Epidermal melanocyte (primary cell): Measurements from ENCODE around the gene ALKBH1.
"Not testable (repeated sequence)": the region's sequence is repeated elsewhere in the genome, so short reads cannot be mapped to it uniquely, and the experiment has no call there.

Experiments used
- DNase-seq: peaks from one replicate; pipeline ENCODE4 v3.0.0; 2011; ENCODE audit warnings: low spot score; ENCODE audit not compliant: insufficient read length

Gene ALKBH1, protein sequence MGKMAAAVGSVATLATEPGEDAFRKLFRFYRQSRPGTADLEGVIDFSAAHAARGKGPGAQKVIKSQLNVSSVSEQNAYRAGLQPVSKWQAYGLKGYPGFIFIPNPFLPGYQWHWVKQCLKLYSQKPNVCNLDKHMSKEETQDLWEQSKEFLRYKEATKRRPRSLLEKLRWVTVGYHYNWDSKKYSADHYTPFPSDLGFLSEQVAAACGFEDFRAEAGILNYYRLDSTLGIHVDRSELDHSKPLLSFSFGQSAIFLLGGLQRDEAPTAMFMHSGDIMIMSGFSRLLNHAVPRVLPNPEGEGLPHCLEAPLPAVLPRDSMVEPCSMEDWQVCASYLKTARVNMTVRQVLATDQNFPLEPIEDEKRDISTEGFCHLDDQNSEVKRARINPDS

DNA sequence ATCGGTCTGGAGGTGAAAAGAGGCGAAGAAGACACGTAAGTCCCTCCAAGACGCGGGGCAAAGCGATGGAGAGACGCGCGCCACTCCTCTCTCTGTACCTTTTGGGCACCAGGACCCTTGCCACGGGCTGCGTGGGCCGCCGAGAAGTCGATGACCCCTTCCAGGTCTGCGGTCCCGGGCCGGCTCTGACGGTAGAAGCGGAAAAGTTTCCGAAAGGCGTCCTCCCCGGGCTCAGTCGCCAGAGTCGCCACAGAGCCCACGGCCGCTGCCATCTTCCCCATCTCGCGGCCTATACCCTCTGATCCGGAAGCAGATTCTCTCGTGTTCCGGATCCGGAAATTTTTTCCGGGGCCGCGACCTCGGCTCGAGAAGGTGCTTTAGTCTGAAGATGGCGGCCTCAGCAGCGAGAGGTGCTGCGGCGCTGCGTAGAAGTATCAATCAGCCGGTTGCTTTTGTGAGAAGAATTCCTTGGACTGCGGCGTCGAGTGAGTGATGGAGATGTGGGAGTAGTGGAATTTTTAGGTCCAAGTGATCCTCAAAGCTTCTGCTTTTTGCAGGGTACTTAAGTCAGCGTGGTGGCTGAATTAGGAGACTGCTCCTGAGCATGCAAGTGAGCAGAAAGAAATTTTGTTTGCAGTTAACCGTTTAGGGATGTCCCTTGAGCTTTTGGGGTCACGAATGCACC is at the start of gene ALKBH1, which contains the start of gene SLIRP:
Gene ALKBH1 (minus strand): TSS at position 300 of the 685 bp plus-strand sequence. CDS start 19 bp downstream, at position 281.
Gene SLIRP (plus strand): TSS at position 380 of the 685 bp plus-strand sequence. CDS start 9 bp downstream, at position 389.
- DNase-seq, result peak; percentile 92

DNA sequence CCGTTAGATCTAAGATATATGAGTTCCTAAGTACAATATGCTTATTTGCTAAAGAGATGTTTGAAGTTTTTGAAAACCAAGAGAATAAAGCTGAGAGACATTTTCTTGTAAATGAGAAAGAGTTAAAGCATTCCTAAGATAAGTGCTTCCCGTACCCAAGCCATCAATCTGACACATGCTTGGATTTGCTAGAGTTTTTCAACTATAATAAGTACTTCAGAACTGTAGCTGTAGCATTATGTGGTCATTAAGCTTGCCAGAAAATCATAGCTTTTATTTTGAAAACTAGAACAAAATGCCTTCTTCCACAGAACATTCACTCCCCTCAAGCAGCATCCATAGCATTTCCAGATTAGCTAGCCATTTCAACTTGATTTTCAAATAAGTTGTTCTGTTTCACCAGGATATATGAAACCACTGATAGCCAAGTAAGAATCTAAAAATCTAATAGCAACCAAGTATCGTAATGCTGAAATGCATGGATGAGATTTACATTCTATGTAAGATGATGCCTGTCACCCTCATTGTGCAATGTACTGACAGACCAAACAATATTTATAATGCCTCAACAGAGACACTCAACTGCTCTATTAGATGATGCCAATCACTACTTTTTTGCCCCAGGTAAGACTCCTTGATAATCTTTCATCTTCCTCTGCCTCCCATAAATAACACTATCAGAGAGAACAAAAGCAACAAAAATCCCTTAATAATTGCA is 45.1 kb upstream of the ALKBH1 start:
- no peak for DNase-seq

DNA sequence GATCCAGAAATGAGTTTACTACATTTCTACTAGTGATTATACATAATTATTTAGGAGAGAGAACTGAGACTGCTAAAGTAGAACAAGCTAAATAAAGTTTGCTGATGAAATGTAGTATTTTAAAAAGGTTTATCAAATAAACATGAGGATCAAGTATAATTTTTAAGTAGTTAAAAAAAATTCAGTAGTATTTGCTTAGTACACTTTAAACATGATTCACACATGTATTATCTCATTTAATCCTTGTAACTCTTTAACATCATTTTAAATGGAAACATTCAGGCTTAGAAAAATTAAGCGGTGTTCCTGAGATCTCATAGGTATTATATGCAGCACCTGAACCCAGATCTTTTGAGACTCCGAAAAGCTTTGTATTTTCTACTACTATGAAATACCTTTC is 44.4 kb upstream of the ALKBH1 start:
- no peak for DNase-seq

DNA sequence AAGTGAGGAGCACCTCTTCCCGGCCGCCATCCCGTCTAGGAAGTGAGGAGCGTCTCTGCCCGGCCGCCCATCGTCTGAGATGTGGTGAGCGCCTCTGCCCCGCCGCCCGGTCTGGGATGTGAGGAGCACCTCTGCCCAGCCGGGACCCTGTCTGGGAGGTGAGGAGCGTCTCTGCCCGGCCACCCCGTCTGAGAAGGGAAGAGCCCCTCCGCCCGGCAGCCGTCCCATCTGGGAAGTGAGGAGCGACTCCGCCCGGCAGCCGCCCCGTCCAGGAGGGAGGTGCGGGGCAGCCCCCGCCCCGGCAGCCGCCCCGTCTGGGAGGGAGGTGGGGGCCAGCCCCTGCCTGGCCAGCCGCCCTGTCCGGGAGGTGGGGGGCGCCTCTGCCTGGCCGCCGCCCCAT is 39.6 kb upstream of the ALKBH1 start:
- not testable (repeated sequence) for DNase-seq

DNA sequence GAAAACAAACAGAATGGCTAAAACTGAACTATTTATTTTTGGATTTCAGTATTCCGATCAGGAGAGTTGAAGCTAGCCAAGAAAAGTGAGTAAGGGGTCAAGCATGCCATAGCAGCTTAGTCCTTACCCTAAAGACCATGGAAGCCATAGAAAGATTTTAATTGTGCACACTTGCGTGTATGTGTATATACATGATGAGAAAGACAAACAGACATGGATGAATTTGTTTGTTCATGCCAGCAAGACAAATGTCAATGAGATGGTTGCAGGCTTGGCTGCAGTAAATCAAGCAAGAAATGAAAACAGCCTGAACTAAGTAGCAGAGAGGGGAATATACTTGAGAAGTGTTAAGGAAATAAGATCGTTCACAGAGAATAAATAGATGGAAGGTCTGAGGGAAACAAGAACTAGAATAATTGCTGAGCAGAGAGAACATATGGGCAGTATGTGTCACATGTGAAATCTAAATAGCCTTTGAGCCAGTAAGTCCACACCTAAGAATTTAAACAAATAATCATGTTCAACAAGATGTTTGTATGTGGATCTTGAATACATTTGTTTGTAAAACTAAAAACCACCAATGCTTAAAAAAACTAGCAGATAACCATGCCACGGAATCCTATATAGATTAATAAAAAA is 38.4 kb upstream of the ALKBH1 start:
- DNase-seq, result no peak

DNA sequence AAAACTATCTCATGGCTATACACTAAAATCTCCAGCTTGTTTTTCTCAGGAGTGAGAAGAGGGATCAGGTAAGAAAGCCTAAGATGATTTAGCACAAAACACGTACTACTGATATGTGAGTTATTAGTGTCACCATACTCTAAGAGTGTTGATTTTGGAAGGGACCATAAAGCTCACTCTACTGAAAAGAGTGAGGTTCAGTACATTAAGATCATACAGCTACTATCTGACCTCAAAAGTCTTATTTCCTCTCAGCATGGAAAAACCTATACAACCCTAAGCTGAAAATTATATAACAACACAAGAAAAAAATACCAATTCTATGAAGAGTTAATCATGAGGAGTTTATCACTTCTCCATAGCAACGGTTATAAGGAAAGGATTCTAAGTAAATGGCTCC is 33.6 kb upstream of the ALKBH1 start:
- DNase-seq, result no peak

DNA sequence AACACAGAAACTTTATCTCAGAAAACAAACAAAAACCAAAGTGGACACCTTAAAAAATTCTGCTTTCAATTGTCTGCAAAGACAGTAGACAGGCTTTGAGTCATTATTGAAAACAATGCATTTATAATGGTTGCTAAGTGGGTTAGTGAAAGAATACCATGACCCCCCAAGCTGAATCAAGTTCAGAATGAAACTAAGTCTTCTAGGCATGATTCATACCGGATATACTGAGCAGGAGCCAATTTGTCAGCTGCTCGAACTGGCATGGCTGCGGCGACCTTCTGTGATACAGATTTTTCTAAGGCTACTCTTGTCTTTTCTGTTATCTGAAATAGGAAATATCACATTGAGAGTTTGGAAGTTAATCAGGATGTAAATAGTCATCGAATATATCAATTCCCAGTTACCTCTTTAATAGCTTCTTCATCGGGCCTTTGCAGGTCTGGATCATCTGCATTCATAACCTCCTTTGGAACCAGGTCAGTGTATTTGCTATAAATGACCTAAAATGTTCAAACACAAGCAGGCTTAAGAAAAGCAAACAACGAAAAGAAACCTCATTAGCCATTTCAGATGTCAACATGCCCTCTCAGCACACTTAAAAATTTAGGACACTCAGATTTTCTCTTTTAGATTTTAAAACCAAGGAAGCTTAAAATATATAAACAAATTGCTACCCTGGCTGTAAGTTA is 30.9 kb upstream of the ALKBH1 start:
- DNase-seq, result no peak

DNA sequence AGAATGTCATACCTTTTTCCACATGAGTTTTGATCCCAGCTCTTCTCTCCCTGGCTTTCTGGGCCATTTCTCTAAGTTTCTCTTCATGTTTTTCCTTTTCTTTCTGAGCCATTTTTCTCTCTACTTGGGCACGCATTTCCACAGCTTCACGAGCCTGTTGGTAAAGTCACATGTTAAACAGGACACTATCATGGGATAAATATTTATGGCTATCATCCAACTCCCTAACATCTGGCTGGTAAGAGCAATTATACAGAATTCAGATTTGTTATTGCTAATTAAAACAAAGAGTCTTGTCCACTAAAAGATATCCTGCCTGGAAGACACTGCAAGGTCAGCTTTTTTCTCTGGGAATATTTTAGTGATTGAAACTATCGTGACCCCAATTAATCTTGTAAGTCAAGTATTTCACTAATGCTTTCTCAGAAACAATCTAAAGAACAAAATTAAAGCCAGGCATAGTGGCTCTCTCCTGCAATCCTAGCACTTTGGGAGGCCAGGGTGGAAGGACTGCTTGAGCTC is 23.2 kb upstream of the ALKBH1 start:
- no peak for DNase-seq

DNA sequence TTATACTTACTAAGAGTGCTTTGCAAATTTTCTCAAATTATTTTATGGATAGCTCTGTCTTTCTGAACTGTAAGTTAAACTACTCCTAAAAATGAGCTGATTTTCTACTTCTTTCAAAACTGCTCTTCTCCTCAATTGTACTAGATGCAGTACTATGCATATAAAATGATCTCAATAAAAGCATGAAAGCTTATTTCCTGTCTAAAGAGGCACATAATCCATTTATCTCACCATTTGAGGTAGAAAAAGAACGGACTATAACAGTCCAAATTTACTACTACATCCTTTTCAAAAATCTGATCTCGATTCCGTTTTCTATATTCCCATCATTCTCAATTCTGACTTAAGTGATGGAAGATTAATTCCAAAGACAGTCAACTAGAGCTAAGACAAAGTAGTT is 14.5 kb upstream of the ALKBH1 start:
- DNase-seq, result no peak

DNA sequence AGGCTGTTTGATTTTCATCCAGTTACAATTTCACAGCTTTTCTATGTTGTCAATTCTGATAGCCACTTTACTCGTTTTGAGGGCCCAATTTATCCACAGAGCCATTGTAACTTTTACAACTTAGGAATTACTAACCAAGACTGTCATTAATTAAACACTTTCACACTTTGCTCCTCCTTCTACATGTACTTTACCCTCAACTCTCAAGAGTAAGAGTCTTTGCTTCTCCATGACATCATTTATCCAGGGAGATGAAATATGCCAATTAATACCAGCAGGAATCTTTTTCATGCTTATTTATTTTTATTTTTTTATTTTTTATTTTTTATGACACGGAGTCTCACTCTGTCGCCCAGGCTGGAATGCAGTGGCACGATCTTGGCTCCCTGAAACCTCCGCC is 13.6 kb upstream of the ALKBH1 start:
- DNase-seq, result no peak

DNA sequence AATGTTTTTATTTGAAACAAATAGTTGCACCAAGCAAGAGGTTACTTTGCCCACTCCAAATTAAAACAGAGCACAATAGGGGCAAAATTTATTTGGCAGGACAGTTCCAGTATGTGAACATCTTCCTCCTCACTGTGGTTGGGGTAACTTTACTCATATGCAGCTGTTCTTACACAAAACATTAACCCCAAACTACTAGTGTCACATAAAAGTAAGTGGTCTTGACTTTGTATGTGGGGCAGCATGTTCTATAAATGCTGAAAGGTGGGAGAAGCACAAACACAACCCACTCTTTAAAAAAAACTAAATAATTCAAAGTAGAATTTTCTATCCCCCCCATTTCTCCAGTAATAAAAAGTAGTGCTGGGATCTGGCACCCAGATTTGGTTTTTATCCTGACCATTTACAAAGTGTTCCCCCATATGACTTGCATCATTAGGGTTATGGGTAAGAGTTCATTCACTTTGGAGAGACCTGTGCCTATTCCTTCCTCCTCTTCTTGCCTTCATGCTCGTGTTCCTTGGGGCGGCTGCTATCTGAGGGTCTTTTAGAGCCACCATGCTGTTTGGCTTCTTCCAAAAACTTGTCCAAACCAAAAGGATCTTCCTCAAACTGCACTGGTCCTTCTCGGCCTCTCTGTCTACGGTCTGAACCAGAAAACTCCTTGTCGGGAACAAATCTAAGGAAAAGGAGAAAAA is 9.9 kb upstream of the ALKBH1 start:
- DNase-seq, result no peak

DNA sequence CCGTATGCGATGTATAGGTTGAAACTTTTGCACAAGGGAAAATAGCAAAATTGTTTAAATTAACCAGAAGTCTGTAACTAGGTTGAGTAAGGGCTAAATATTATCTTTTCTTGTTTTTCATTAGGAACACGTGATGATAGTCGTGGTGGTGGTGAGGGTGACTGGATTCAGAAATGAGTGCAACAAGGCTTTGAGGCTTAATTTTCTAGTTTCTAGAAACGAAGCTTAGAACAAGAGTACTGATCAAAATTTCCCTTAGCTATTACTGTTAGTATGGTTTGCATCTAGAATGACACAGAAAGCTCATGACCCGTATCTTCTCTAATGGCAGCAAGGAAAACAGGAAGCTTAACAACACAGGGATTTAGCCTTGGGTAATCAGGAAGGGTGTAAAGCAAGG is 7.1 kb upstream of the ALKBH1 start:
- DNase-seq, result no peak

DNA sequence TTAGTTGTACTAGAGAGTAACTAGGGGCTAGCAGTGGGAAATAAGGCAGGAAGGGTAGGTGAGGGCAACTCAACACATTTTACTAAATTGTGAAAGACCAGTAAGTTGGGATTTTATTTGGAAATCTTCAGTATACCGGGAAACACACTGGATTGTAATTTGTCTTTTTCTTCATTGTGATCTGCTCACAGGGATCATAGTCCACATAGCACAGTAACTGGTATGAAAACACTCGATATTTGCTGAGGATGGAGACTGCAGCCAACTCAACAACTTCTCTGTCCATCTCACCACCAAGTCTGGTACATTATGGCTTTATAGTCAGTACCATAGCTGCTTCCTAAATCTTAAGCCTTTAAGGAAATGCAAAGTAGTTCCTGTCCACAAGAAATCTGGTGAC is 2.5 kb upstream of the ALKBH1 start:
- DNase-seq, result no peak

DNA sequence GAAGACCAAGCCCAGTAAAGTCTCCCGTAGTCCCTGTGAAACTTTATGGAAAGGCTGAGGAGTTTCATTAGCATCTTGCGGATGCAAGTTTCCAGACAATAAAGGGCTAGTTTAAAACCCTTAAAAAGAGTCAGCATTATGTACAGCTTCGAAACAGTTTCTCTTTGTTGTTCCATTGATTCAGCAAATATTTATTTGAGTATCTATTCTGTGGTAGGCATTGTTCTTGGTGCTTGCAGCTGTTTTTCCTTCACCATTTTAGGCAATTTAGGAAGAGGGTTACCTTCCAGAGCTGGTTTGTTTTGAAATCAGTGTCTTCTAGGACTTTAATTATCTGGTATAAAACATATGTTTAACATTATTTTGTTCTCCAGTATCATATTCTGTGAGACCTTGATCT is 1.6 kb upstream of the ALKBH1 start:
- no peak for DNase-seq

DNA sequence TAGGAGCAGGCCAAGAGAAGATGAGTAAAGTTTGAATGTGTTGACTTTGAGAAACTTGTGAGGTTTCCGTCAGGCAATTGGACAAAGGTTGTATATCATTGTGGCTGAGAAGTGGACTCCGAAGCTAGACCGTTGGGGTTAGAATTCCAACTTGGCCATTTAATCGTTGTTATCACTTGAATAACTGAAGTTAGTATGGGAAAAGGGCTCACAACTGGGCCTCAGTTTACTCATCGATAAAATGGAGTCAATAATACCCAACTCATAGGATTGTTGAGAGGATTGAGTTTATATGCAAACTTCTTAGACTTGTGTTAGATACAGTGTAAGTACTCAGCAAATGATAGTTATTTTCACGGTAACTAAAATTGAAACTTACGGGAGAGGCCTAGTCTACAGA is 926 bp upstream of the ALKBH1 start:
- no peak for DNase-seq

DNA sequence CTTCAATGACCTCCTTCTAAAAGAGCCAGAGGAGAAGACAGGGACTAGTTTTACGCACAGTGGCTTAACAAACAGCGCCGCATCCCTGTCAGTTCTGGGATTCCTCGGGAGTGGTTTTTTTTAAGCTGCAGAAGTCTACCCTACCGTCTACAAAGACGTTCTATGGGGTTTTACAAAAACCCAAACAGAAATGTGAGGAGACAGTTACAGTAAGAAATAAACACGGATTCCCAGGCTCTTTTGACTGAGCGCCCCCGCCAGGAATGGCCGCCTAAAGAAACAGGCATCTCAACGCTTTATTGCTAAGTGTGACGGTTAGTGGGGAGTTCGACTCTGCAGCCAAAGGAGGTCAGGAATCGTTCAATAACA is 484 bp downstream of the ALKBH1 start:
- peak; percentile 45 for DNase-seq

DNA sequence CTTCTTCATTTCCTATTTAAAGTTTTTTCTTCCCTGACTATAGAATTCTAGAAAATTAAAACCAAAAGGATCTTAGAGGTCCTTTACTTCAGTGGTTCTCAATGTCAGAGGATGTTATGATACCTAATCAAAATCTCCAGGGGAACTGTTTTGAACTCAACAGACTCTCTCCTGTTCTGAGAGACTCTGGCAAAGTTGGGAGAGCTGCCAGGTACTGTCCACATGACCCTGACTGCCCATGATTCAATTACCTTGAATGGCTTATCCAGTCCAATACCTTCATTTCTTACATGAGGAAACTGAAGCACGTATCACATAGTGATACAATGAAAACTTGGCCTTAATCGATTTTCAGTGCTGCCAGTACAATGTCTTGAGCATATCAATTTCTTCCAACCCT is 16.6 kb downstream of the ALKBH1 start:
- DNase-seq, result no peak

DNA sequence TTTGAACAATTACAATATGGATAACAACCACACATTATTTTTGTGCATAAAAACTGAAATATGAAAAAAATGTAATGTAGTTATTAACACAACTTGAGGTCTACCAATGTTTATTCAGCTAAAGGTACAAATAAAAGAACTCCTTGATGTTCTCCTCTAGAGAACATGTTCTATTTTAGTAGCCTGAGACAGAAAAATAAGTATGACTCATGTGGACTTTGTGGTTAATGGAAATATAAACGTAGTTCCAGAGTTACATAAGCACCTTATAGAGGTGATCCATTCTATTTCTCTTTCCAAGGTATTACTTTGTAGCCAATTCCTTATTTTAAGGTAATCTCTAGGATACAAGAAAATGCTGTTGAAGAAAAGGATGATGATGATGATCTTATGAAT is 25.7 kb downstream of the ALKBH1 start:
- DNase-seq, result no peak

DNA sequence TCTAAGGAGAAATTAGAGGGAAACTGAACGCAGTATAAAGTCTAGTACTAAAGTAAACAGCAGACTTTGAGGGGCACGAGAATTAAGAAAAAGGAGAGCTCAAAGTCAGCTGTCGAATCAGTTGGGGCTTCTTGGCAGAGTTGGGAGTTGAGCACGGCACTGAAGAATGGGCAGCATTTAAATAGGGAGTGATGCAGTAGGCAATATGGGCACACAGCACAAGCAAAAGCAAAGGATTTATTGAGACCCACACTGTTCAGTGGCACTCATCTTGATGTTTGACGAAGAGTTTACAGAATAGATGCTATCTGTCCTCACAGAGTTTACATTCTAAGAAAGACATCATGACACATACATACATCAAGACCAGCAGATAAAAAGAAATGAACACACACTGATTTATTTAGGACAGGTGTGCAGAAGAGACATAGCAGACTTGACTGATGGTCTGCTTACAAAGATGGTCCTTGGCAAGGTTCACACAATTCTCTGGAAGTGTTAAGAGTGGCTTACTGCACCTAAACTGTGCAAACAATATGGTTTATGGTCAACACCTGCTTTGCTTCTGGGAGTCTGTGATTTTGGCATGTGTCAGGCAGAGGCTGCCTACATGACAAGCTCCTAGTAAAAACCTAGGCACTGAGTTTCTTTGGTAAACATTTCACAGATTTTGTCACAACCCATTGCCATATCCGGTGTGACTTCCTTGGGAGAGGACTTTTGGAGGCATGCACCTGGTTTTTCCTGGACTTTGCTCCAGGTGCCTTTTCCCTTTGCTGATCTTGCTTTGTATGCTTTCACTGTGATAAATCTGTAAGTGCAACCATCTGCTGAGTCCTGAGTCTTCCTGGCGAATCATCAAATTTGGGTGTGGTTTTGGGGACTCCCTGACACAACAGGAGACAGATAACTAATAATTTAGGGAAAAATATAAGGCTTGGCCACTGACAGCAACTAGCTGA is 26.3 kb downstream of the ALKBH1 start:
- DNase-seq, result no peak
